ENCODE measurements around the gene SUPT5H. TPM values are rescaled to one million over a fixed set of nuclear protein-coding genes. Genes with fewer than 3 reads are reported as not detected.

Gene SUPT5H
- total and polyA plus RNA-seq, 2 experiments from 2014 or later: 71.6 to 184 TPM

DNA sequence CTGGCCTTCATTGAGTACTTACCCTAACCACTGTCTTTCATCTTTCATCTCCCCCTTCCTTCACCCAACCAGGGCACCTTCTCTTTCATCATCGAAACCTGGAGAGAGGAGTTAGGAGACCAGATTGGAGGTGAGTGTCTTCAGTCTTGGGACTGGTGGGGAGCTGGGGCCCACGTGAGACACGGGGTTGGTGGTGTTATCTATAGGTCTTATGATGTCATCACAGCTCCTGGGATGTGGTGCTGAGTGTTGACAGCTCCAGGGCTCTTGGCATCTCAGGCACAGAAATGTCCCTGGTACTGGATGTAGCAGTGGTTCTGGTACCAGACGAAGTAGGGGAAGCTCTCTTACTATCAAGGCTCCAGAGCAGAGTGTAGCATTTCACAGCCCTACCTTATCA, 55.2 kb downstream of the SUPT5H start:
- TF ChIP-seq, protein P1, sequence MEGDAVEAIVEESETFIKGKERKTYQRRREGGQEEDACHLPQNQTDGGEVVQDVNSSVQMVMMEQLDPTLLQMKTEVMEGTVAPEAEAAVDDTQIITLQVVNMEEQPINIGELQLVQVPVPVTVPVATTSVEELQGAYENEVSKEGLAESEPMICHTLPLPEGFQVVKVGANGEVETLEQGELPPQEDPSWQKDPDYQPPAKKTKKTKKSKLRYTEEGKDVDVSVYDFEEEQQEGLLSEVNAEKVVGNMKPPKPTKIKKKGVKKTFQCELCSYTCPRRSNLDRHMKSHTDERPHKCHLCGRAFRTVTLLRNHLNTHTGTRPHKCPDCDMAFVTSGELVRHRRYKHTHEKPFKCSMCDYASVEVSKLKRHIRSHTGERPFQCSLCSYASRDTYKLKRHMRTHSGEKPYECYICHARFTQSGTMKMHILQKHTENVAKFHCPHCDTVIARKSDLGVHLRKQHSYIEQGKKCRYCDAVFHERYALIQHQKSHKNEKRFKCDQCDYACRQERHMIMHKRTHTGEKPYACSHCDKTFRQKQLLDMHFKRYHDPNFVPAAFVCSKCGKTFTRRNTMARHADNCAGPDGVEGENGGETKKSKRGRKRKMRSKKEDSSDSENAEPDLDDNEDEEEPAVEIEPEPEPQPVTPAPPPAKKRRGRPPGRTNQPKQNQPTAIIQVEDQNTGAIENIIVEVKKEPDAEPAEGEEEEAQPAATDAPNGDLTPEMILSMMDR (IDR thresholded peaks at IDR 0.05; ENCODE audit: poor library complexity): no peak
- TF ChIP-seq EZH2 (IDR thresholded peaks at IDR 0.05; ENCODE audit: borderline replicate concordance) (no peak), EZH2phosphoT487 (IDR thresholded peaks at IDR 0.05; ENCODE audit: low read depth, severe bottlenecking, unreplicated experiment) (no peak)

DNA sequence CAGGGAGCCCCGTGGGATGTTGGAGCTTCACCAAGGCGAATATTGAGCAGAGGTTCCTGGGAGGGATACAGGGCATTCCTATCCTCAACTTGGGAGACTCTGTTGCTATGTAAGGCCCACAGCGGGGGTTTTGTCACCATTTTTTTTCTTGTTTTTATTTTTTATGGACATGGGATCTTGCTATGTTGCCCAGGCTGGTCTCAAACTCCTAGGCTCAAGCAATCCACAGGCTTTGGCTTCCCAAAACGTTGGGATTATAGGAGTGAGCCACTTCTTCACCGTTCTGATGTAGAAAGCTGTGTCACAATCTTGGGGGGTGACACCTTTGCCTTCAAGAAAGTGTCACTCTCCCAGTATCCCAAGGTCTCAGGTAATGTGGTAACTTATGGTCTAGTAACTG, 56.0 kb downstream of the SUPT5H start:
- 74% methylated on average over 5 of the region's 5 CpGs for WGBS (ENCODE audit: low lambda C conversion rate, missing lambda C conversion rate)
- TF ChIP-seq EZH2phosphoT487 (IDR thresholded peaks at IDR 0.05; ENCODE audit: low read depth, severe bottlenecking, unreplicated experiment) (no peak), EZH2 (IDR thresholded peaks at IDR 0.05; ENCODE audit: borderline replicate concordance) (no peak)
- TF ChIP-seq, protein P1 (IDR thresholded peaks at IDR 0.05; ENCODE audit: poor library complexity): no peak
- H4K20me1 ChIP-seq (ENCODE audit: insufficient read depth, poor library complexity, severe bottlenecking): no peaks in the 10 kb centered on the region
- H2AFZ ChIP-seq: no peak overlapping the region
- H3K27me3 ChIP-seq: peaks cover 73% of the 10 kb centered on the region
- no peaks in the 10 kb centered on the region for H3K36me3 ChIP-seq (replicated peaks; ENCODE audit: insufficient read depth, low read depth)
- H3K9me2 ChIP-seq (replicated peaks; ENCODE audit: insufficient read depth): no peaks in the 10 kb centered on the region
- H3K4me1 ChIP-seq (ENCODE audit: insufficient read depth): peaks cover 12% of the 10 kb centered on the region
- no peak overlapping the region for H3K4me3 ChIP-seq
- no peaks in the 10 kb centered on the region for H3K9me3 ChIP-seq (ENCODE audit: low read depth)
- H3K27ac ChIP-seq: no peak overlapping the region
- no peak for DNase-seq (ENCODE audit: low spot score)
- H3K79me2 ChIP-seq: no peaks in the 10 kb centered on the region
- H3K4me2 ChIP-seq: no peak overlapping the region

More for the DNA sequence above, 55.2 kb downstream of the SUPT5H start:
- Histone ChIP-seq H3K4me2 (no peak overlapping the region), H3K27ac (no peak overlapping the region), H3K9me2 (replicated peaks; ENCODE audit: insufficient read depth) (no peaks in the 10 kb centered on the region), H3K4me3 (no peak overlapping the region), H3K27me3 (peaks cover 73% of the 10 kb centered on the region), H2AFZ (no peak overlapping the region), H4K20me1 (ENCODE audit: insufficient read depth, poor library complexity, severe bottlenecking) (no peaks in the 10 kb centered on the region), H3K4me1 (ENCODE audit: insufficient read depth) (peaks cover 12% of the 10 kb centered on the region), H3K36me3 (replicated peaks; ENCODE audit: insufficient read depth, low read depth) (no peaks in the 10 kb centered on the region), H3K9me3 (ENCODE audit: low read depth) (no peaks in the 10 kb centered on the region), H3K79me2 (no peaks in the 10 kb centered on the region)
- WGBS (ENCODE audit: low lambda C conversion rate, missing lambda C conversion rate): 53% methylated on average over 4 of the region's 4 CpGs
- no peak for DNase-seq (ENCODE audit: low spot score)

DNA sequence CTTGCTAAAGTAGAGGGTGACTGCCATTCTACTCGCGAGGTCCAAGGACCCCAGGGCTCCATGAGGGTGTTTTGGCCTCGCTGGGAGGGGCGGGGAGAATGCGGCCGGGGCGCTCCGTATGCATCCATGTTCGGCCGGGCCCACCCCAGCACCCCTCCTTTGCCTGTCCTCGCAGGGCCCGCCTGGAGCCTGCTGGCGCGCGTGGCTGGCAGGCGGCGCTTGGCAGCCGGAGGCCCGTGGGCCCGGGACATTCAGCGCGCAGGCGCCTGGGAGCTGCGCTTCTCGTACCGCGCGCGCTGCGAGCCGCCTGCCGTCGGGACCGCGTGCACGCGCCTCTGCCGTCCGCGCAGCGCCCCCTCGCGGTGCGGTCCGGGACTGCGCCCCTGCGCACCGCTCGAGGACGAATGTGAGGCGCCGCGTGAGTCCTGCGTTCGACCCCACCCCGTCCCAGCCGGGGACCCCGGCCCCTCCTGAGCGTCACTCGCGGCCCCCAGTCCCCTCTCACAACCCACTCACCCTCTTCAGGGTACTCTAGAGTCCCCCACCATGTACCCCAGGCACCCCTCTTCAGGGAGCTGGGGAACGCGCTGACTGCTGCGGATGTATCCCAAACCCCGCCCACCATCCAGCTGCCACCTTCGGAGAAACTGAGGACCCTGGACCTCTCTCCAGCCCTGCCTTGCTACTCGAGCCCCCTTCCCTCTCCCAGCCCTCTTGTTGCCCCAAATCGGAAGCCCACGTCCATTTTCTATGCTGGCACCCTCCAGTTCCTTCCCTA, 57.4 kb downstream of the SUPT5H start:
- TF ChIP-seq, protein P1 (IDR thresholded peaks at IDR 0.05; ENCODE audit: poor library complexity): peak; percentile 57
- TF ChIP-seq EZH2phosphoT487 (IDR thresholded peaks at IDR 0.05; ENCODE audit: low read depth, severe bottlenecking, unreplicated experiment): no peak
- H3K9me3 ChIP-seq (ENCODE audit: low read depth): no peaks in the 10 kb centered on the region
- WGBS (ENCODE audit: low lambda C conversion rate, missing lambda C conversion rate): 24% methylated on average over 52 of the region's 69 CpGs
- H3K9me2 ChIP-seq (replicated peaks; ENCODE audit: insufficient read depth): no peaks in the 10 kb centered on the region
- H3K4me1 ChIP-seq (ENCODE audit: insufficient read depth): peaks cover 18% of the 10 kb centered on the region
- no peaks in the 10 kb centered on the region for H3K79me2 ChIP-seq
- H2AFZ ChIP-seq: no peak overlapping the region
- H3K4me3 ChIP-seq: no peak overlapping the region
- peaks cover 71% of the 10 kb centered on the region for H3K27me3 ChIP-seq
- H3K4me2 ChIP-seq: peak overlapping the region; percentile 54
- no peaks in the 10 kb centered on the region for H3K36me3 ChIP-seq (replicated peaks; ENCODE audit: insufficient read depth, low read depth)
- no peak overlapping the region for H3K27ac ChIP-seq
- peak; percentile 87 for DNase-seq (ENCODE audit: low spot score)
- no peaks in the 10 kb centered on the region for H4K20me1 ChIP-seq (ENCODE audit: insufficient read depth, poor library complexity, severe bottlenecking)

Measured in hepatocyte (in vitro differentiated cells).